Measurements from ENCODE around the gene KLHL24.
"Not testable (repeated sequence)": the region's sequence is repeated elsewhere in the genome, so short reads cannot be mapped to it uniquely, and the experiment has no call there.

KLHL24 gene

GRCh38 chr3:183619624-183620251, 15.7 kb upstream of the KLHL24 start:
- Histone ChIP-seq H4K91ac (ENCODE audit: low read depth, low read length) (no peak overlapping the region), H4K8ac (ENCODE audit: low read depth, low read length) (no peak overlapping the region), H3K27ac (ENCODE audit: low read depth, low read length) (no peak overlapping the region), H4K12ac (ENCODE audit: low read depth, low read length) (no peak overlapping the region), H3K14ac (ENCODE audit: low read length) (no peak overlapping the region), H3K4me1 (ENCODE audit: control insufficient read depth in 1 of 2, insufficient read depth in 2 of 2, low read length in 2 of 2) (no peaks in the 10 kb centered on the region), H3K4ac (ENCODE audit: low read depth, low read length) (no peak overlapping the region), H2AK5ac (ENCODE audit: low read length) (no peak overlapping the region), H2BK5ac (ENCODE audit: low read depth, low read length, poor library complexity) (no peak overlapping the region), H3K9me3 (ENCODE audit: insufficient read depth, low read depth, low read length) (no peaks in the 10 kb centered on the region), H3K4me3 (ENCODE audit: low read depth, low read length) (no peak overlapping the region), H3K27me3 (ENCODE audit: insufficient read depth, low read length) (no peaks in the 10 kb centered on the region), H2BK120ac (ENCODE audit: insufficient read depth, low read length, poor library complexity) (no peak overlapping the region), H3K18ac (ENCODE audit: low read length) (no peak overlapping the region), H3K23ac (ENCODE audit: low read length) (no peak overlapping the region), H2BK12ac (ENCODE audit: low read length) (no peak overlapping the region), H2AFZ (ENCODE audit: insufficient read depth, low read length, poor library complexity) (no peak overlapping the region), H3K9ac (ENCODE audit: low read length) (no peak overlapping the region), H3K4me2 (ENCODE audit: low read length) (no peak overlapping the region), H3K36me3 (ENCODE audit: control insufficient read depth in 1 of 2, insufficient read depth in 2 of 2, low read length in 2 of 2) (no peaks in the 10 kb centered on the region), H3K79me2 (ENCODE audit: control insufficient read depth, insufficient read depth, low read length, poor library complexity) (no peaks in the 10 kb centered on the region), H3K79me1 (ENCODE audit: low read length) (no peaks in the 10 kb centered on the region)
- no peak for DNase-seq

DNA sequence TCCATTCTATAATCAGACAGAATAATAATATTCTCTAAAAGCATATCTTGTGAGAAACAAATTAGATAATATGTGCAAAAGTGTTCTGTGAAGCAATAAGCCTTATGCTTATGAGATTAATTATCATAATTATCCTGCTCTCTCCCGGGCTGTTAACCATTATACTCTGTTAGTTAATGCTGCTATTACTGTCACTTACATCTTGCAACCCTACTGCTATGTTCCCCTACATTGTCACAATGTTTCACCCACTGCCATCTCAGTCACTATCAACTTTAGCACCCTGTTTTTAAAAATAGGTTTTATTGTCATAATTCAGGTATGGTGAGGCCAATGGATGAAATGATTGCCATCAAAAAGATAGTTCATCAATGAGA, 15.2 kb upstream of the KLHL24 start:
- DNase-seq = no peak
- no peak overlapping the region for H3K4ac ChIP-seq (ENCODE audit: low read depth, low read length)
- H3K14ac ChIP-seq (ENCODE audit: low read length) = no peak overlapping the region
- H3K9ac ChIP-seq (ENCODE audit: low read length) = no peak overlapping the region
- no peaks in the 10 kb centered on the region for H3K9me3 ChIP-seq (ENCODE audit: insufficient read depth, low read depth, low read length)
- no peaks in the 10 kb centered on the region for H3K4me1 ChIP-seq (ENCODE audit: control insufficient read depth in 1 of 2, insufficient read depth in 2 of 2, low read length in 2 of 2)
- WGBS (ENCODE audit: extremely low coverage, insufficient coverage, insufficient read length) = no CpG with 5 or more reads among the region's 1 CpG
- H2BK5ac ChIP-seq (ENCODE audit: low read depth, low read length, poor library complexity) = no peak overlapping the region
- no peak overlapping the region for H3K23ac ChIP-seq (ENCODE audit: low read length)
- no peak overlapping the region for H2AFZ ChIP-seq (ENCODE audit: insufficient read depth, low read length, poor library complexity)
- no peaks in the 10 kb centered on the region for H3K79me1 ChIP-seq (ENCODE audit: low read length)
- H2BK12ac ChIP-seq (ENCODE audit: low read length) = no peak overlapping the region
- H4K12ac ChIP-seq (ENCODE audit: low read depth, low read length) = no peak overlapping the region
- H3K4me3 ChIP-seq (ENCODE audit: low read depth, low read length) = no peak overlapping the region
- H3K79me2 ChIP-seq (ENCODE audit: control insufficient read depth, insufficient read depth, low read length, poor library complexity) = no peaks in the 10 kb centered on the region
- no peak overlapping the region for H2BK120ac ChIP-seq (ENCODE audit: insufficient read depth, low read length, poor library complexity)
- no peak overlapping the region for H4K91ac ChIP-seq (ENCODE audit: low read depth, low read length)
- no peaks in the 10 kb centered on the region for H3K27me3 ChIP-seq (ENCODE audit: insufficient read depth, low read length)
- no peak overlapping the region for H3K4me2 ChIP-seq (ENCODE audit: low read length)
- H2AK5ac ChIP-seq (ENCODE audit: low read length) = no peak overlapping the region
- H3K36me3 ChIP-seq (ENCODE audit: control insufficient read depth in 1 of 2, insufficient read depth in 2 of 2, low read length in 2 of 2) = no peaks in the 10 kb centered on the region
- no peak overlapping the region for H4K8ac ChIP-seq (ENCODE audit: low read depth, low read length)
- no peak overlapping the region for H3K18ac ChIP-seq (ENCODE audit: low read length)
- H3K27ac ChIP-seq (ENCODE audit: low read depth, low read length) = no peak overlapping the region

DNA sequence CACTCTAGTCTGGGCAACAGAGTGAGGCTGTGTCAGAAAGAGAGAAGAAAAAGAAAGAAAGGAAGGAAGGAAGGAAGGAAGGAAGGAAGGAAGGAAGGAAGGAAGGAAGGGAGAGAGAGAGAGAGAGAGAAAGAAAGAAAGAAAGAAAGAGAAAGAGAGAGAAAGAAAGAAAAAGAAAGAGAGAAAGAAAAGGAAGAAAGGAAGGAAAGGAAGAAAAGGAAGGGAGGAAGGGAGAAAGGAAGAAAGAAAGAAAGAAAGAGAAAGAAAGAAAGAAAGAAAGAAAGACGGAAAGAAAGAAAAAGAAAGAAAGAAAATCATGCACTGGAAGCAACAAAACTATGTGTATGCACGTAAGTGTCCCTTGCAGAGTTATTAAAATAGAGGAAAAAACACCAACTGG, 12.9 kb upstream of the KLHL24 start:
- not testable (repeated sequence) for H3K9me3 ChIP-seq (ENCODE audit: insufficient read depth, low read depth, low read length); H3K27ac ChIP-seq (ENCODE audit: low read depth, low read length); H3K36me3 ChIP-seq (ENCODE audit: control insufficient read depth in 1 of 2, insufficient read depth in 2 of 2, low read length in 2 of 2); H2BK120ac ChIP-seq (ENCODE audit: insufficient read depth, low read length, poor library complexity); H3K4me1 ChIP-seq (ENCODE audit: control insufficient read depth in 1 of 2, insufficient read depth in 2 of 2, low read length in 2 of 2); H3K79me2 ChIP-seq (ENCODE audit: control insufficient read depth, insufficient read depth, low read length, poor library complexity); H2BK5ac ChIP-seq (ENCODE audit: low read depth, low read length, poor library complexity); H3K9ac ChIP-seq (ENCODE audit: low read length); H4K91ac ChIP-seq (ENCODE audit: low read depth, low read length); H2AK5ac ChIP-seq (ENCODE audit: low read length); H3K4ac ChIP-seq (ENCODE audit: low read depth, low read length); H4K8ac ChIP-seq (ENCODE audit: low read depth, low read length); H3K18ac ChIP-seq (ENCODE audit: low read length); H3K4me2 ChIP-seq (ENCODE audit: low read length); H3K27me3 ChIP-seq (ENCODE audit: insufficient read depth, low read length); H2BK12ac ChIP-seq (ENCODE audit: low read length); H3K14ac ChIP-seq (ENCODE audit: low read length); H4K12ac ChIP-seq (ENCODE audit: low read depth, low read length); H2AFZ ChIP-seq (ENCODE audit: insufficient read depth, low read length, poor library complexity); H3K79me1 ChIP-seq (ENCODE audit: low read length); DNase-seq; H3K23ac ChIP-seq (ENCODE audit: low read length); H3K4me3 ChIP-seq (ENCODE audit: low read depth, low read length)
- WGBS (ENCODE audit: extremely low coverage, insufficient coverage, insufficient read length) = no CpG with 5 or more reads among the region's 2 CpGs

DNA sequence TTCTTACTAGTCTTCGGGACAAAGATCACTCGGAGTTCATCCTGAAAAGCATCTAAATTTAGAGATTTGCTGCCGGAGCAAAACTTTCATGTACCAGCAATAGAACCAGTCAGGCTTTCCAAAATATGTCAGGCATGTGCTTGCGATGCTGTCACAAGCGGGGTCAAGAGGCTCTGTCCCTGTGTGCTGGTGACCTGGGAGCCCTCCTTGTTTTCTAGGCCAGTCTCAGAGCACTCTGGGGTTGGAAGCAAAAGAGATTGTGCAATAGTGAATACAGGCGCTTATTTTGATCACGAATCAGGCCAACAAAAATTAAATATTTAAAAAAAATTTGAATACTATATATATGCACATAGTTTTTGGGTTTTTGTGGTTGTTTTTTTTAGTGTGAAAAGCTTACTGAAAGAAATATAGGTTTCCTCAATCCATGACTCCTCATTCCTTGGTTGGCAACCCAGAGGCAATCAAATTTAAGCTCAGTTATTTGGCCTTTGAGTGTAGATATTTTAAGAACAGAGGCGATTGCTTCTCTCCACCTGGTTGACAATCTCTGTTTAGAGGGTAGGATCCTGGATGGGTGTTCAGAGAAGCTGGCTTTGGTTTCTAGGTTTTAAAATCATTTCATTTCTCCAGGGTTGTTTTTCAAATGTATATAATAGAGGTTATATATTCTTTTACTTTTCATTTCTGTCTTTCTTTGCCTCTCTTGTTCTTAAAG, 8.4 kb upstream of the KLHL24 start:
- Histone ChIP-seq H2AK5ac (ENCODE audit: low read length) (no peak overlapping the region), H2AFZ (ENCODE audit: insufficient read depth, low read length, poor library complexity) (no peak overlapping the region), H3K4me2 (ENCODE audit: low read length) (no peak overlapping the region), H3K27me3 (ENCODE audit: insufficient read depth, low read length) (no peaks in the 10 kb centered on the region), H3K14ac (ENCODE audit: low read length) (no peak overlapping the region), H3K9me3 (ENCODE audit: insufficient read depth, low read depth, low read length) (no peaks in the 10 kb centered on the region), H4K91ac (ENCODE audit: low read depth, low read length) (no peak overlapping the region), H2BK12ac (ENCODE audit: low read length) (no peak overlapping the region), H3K4me1 (ENCODE audit: control insufficient read depth in 1 of 2, insufficient read depth in 2 of 2, low read length in 2 of 2) (peaks cover 0 to 2% of the 10 kb centered on the region in 2 experiments), H3K36me3 (ENCODE audit: control insufficient read depth in 1 of 2, insufficient read depth in 2 of 2, low read length in 2 of 2) (no peaks in the 10 kb centered on the region), H4K8ac (ENCODE audit: low read depth, low read length) (no peak overlapping the region), H3K23ac (ENCODE audit: low read length) (no peak overlapping the region), H3K9ac (ENCODE audit: low read length) (no peak overlapping the region), H3K18ac (ENCODE audit: low read length) (no peak overlapping the region), H3K79me2 (ENCODE audit: control insufficient read depth, insufficient read depth, low read length, poor library complexity) (no peaks in the 10 kb centered on the region), H2BK5ac (ENCODE audit: low read depth, low read length, poor library complexity) (no peak overlapping the region), H3K27ac (ENCODE audit: low read depth, low read length) (no peak overlapping the region), H3K79me1 (ENCODE audit: low read length) (no peaks in the 10 kb centered on the region), H4K12ac (ENCODE audit: low read depth, low read length) (no peak overlapping the region), H2BK120ac (ENCODE audit: insufficient read depth, low read length, poor library complexity) (no peak overlapping the region), H3K4ac (ENCODE audit: low read depth, low read length) (no peak overlapping the region), H3K4me3 (ENCODE audit: low read depth, low read length) (no peak overlapping the region)
- no CpG with 5 or more reads among the region's 8 CpGs for WGBS (ENCODE audit: extremely low coverage, insufficient coverage, insufficient read length)
- peak; percentile 29 to 67 for DNase-seq

Data from trophoblast cell (in vitro differentiated cells and primary cell).